ENCODE data around the gene ASTN2.

ASTN2 gene

DNA sequence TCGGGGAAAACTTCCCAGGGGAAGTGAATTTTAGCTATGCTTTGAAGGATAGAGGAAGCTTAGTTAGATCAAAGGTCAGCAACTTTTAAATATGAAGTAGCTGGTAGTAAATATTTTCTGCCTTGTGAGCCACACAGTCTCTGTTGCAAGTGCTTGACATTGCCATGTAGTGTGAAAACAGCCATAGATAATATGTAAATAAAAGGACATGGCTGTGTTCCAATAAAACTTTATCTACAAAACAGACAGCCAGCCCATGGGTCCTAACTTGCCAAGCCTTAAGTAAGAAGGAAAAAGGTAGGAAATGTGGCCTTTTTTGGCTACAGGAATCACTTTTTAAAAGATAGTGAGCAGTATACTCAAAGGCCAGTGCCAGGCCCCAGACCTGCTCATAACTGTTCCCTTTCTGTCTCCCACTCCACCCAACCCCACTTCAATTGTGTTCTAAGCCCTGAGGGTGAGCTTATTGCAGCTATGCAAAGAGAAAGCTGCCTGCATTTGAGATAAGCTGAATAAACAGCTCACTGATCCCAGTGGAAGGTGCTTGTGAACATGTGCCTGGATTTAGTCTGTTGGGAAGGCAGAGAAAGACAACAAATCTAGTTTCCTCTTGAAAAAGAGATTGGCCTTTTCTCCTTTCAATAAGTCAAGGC is 840.7 kb downstream of the ASTN2 start:
- peak; percentile 53 for DNase-seq (ENCODE audit: low read depth, low spot score)

GRCh38 chr9:116572095-116572748 is 842.6 kb downstream of the ASTN2 start:
- DNase-seq (ENCODE audit: low read depth, low spot score), result peak; percentile 91

DNA sequence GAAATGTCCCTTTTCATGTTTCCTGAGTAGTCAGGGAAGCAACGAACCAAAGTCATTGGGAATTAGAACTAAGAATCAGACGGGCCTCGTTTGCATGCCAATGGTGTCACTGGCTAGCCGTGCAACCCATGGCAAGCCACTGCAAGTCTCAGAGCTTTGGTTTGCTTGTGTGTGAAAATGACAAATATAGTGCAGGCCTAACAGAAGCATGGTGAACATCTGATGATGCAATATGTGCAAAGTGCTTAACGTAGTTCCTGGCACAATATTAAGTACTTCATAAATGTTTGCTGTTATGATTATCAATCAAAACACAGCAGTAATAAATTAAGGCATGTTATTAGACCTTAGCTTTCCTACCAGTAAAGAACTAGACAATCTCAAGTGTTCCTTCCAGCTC is 845.7 kb downstream of the ASTN2 start:
- DNase-seq (ENCODE audit: low read depth, low spot score), result no peak

- no peak for DNase-seq (ENCODE audit: low read depth, low spot score)
Observed at GRCh38 chr9:116566677-116567488, 848.0 kb downstream of the ASTN2 start.

- no peak for DNase-seq (ENCODE audit: low read depth, low spot score)
Observed at GRCh38 chr9:116565986-116566385, 848.9 kb downstream of the ASTN2 start.

DNA sequence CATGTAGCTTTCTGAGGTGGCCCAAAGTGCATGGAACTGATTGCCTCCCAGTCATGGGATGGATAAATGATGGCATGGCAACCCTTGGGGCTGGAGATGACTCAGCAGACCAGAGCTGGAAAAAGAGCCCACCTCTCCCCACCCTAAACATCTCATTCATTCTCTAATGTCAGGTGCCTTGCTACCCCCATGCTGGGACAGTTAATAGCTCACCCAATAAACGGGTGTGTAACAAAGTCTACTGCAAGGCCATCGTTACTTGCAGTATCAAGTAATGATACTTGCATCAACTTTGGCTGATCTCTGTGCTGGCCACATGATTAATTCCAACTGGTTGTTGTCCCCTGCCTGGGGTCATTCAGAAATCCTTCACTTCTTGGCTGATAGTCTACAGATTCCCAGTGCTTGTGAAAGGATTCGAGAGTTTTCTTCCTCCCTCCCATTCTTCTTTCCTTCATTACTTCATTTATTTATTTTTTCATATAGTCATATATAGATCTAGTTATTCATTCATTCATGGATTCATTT is 850.5 kb downstream of the ASTN2 start:
- no peak for DNase-seq (ENCODE audit: low read depth, low spot score)

GRCh38 chr9:116558818-116559540 is 855.9 kb downstream of the ASTN2 start:
- DNase-seq (ENCODE audit: low read depth, low spot score), result no peak

GRCh38 chr9:116558035-116558434 is 856.8 kb downstream of the ASTN2 start:
- no peak for DNase-seq (ENCODE audit: low read depth, low spot score)

DNA sequence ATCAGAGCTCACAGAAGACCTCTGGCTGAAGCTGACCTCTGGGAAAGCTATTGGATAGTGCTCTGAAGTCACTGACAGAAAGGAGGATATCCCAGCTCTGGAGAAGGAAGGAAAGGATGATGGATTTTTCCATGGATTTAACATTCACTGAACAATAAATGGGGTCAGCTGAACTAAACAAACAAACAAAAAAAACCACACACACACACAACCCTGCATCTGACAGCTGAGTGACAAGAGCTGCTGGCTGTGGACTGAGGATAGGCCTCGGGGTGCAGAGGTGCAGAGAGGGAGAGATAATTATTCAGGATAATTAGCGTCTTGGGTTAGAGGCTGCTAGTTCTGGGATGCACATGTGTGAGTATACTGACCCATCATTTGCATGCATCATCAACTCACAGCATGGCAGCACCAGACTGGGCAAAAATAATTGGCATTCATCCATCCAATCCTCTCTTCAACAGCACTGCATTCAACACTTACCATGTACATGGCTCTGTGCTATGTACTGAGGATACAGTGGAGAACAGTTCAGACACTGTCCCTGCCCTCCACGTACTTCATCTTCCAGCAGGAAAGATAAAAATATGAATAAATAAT is 859.2 kb downstream of the ASTN2 start:
- DNase-seq (ENCODE audit: low read depth, low spot score), result no peak

- DNase-seq (ENCODE audit: low read depth, low spot score), result no peak
Observed at GRCh38 chr9:116555119-116555518, 859.7 kb downstream of the ASTN2 start.

GRCh38 chr9:116550696-116551436 is 864.0 kb downstream of the ASTN2 start:
- DNase-seq (ENCODE audit: low read depth, low spot score), result no peak

DNA sequence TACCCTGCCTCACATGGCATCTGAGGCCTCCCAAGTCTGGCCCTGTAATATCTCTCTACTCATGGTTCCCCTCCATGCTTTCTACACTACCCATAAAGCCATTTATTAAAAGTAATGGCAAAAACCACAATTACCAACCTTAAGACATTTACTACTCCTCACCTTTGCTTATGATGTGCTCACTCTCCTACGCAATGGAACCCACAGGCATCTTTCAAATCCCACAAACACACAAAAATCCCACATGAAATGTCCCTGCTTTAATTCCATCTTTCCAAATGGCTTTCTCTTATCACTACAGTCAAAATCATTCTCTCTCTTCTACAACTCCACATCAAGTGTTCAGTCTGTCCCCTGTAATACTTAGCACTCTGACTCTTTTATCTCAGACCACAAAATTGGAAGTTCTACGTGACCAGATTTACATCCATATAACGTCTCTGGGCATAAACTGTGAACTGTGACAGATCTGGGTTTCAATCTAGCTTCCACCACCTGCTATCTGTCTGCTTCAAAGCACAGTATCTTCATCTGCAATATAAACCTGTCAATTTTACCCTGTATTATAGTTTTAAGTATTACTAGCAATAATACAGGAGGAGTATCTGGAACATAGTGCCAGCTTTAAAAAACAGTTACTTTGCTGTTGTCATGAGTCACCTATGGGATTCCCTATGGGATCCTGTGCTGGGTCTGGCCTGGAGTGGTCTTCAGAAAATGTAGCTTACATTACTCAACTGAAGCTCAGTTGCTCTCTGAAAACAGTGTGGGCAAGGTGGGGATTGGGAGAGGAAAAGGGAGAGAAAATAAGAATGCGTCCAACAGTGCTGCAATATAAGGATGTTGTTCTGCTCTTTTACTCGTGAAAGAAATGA is 864.8 kb downstream of the ASTN2 start:
- no peak for DNase-seq (ENCODE audit: low read depth, low spot score)

- peak; percentile 39 for DNase-seq (ENCODE audit: low read depth, low spot score)
Observed at GRCh38 chr9:116549061-116549664, 865.7 kb downstream of the ASTN2 start.

- DNase-seq (ENCODE audit: low read depth, low spot score), result no peak
Observed at GRCh38 chr9:116547729-116548426, 867.0 kb downstream of the ASTN2 start.

DNA sequence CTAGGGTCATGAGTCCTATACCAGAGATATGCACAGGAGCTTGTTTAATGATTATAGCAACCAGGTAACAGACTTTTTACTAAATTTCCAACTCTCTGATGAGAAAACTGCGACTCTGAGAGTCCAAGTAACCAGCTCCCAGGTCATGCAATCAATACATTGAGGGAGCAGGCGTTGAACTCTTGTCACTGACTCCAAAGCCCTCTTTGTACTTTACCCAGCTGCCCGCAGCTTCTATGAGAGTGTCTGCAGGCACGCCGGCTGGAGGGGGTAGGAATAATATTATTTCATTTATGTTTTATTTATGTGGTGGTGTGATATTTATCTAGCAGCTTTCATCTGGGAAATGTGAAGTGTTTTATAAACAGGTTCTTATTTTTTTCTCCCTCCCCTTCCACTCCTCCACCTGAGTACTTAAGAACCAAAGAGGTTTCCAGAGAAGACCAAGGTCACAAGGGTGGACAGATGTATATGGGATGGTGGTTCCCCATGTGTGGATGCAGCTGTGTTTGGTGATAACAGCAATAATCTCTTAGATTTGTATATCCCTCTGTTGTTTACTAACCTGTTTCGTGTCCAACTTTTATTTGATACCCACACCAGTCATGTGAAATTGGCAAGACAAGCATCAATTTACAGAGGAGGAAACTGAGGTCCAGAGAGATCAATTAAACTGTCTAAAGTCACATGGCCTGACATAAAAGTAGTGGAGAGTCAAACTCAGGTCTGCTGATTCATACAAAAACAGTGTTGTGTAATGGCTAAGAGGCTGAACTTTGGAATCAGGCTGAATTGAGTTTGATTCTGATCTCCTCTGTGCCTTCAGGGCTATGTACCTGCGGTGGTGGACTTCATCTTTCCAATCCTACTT is 867.9 kb downstream of the ASTN2 start:
- DNase-seq (ENCODE audit: low read depth, low spot score), result no peak

GRCh38 chr9:116544896-116545295 is 870.0 kb downstream of the ASTN2 start:
- DNase-seq (ENCODE audit: low read depth, low spot score), result no peak

DNA sequence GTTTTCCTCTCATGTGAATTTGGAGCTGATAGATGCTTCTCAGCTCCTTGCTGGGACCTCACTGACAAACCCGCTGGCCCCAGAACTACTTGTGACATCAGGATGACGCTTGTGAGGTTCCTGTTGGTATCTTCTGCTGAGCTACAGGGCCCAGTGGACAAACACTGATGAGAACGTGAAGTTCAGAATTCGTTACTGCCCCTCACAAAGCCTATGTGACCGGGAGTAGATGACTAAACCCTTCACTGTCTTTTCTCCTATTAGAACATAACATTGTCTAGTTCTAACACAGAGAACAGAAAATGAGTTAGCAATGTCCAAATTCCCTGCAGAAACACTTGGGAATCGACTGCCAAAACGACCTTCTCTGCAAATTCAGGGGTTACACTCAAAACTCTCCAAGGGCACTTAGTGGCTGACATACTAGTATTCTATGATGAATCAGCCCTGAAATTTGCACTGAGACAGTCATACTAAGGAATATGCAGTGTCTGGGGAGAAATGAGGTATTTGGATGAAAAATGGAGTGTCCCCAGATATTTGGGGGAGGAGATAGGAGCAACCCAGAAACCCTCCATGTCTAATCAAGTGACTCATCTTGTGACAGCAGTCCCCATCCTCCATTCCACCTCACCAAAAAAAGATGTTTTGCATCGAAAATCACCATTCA is 871.0 kb downstream of the ASTN2 start:
- no peak for DNase-seq (ENCODE audit: low read depth, low spot score)

All from ELF-1 (cell line).